Measurements from ENCODE around the gene RFX4. TPM values are rescaled to one million over a fixed set of nuclear protein-coding genes. Genes with fewer than 3 reads are reported as not detected.

Gene RFX4
- total RNA-seq, 1 donor from 2014 or later: not detected

GRCh38 chr12:106648736-106649135 lies 65.9 kb downstream of the RFX4 start:
- no peaks in the 10 kb centered on the region for H3K27me3 ChIP-seq (ENCODE audit: control insufficient read depth, insufficient read depth, low read length)
- H3K4me3 ChIP-seq (ENCODE audit: low read depth, low read length): no peak overlapping the region
- no peaks in the 10 kb centered on the region for H3K36me3 ChIP-seq (ENCODE audit: control insufficient read depth, insufficient read depth, low read length)
- DNase-seq (ENCODE audit: low read depth): no peak
- TF ChIP-seq CTCF (IDR thresholded peaks at IDR 0.05; ENCODE audit: insufficient read depth, low read length, poor library complexity, severe bottlenecking): no peak

- DNase-seq (ENCODE audit: low read depth): no peak
- peaks cover 2% of the 10 kb centered on the region for H3K27me3 ChIP-seq (ENCODE audit: control insufficient read depth, insufficient read depth, low read length)
- H3K4me3 ChIP-seq (ENCODE audit: low read depth, low read length): no peak overlapping the region
- TF ChIP-seq CTCF (IDR thresholded peaks at IDR 0.05; ENCODE audit: insufficient read depth, low read length, poor library complexity, severe bottlenecking): no peak
- no peaks in the 10 kb centered on the region for H3K36me3 ChIP-seq (ENCODE audit: control insufficient read depth, insufficient read depth, low read length)
Measured at GRCh38 chr12:106651552-106651951, 68.7 kb downstream of the RFX4 start.

- Histone ChIP-seq H3K36me3 (ENCODE audit: control insufficient read depth, insufficient read depth, low read length) (no peaks in the 10 kb centered on the region), H3K4me3 (ENCODE audit: low read depth, low read length) (no peak overlapping the region), H3K27me3 (ENCODE audit: control insufficient read depth, insufficient read depth, low read length) (peaks cover 3% of the 10 kb centered on the region)
- no peak for TF ChIP-seq CTCF (IDR thresholded peaks at IDR 0.05; ENCODE audit: insufficient read depth, low read length, poor library complexity, severe bottlenecking)
- no peak for DNase-seq (ENCODE audit: low read depth)
Measured at GRCh38 chr12:106652510-106653015, 69.8 kb downstream of the RFX4 start.

- no peak overlapping the region for H3K4me3 ChIP-seq (ENCODE audit: low read depth, low read length)
- TF ChIP-seq CTCF (IDR thresholded peaks at IDR 0.05; ENCODE audit: insufficient read depth, low read length, poor library complexity, severe bottlenecking): no peak
- DNase-seq (ENCODE audit: low read depth): no peak
- H3K36me3 ChIP-seq (ENCODE audit: control insufficient read depth, insufficient read depth, low read length): no peaks in the 10 kb centered on the region
- H3K27me3 ChIP-seq (ENCODE audit: control insufficient read depth, insufficient read depth, low read length): peaks cover 3% of the 10 kb centered on the region
Measured at GRCh38 chr12:106655577-106655976, 72.8 kb downstream of the RFX4 start.

- no peak for TF ChIP-seq CTCF (IDR thresholded peaks at IDR 0.05; ENCODE audit: insufficient read depth, low read length, poor library complexity, severe bottlenecking)
Measured at GRCh38 chr12:106657488-106657887, 74.7 kb downstream of the RFX4 start.

GRCh38 chr12:106663385-106663784 lies 80.6 kb downstream of the RFX4 start:
- no peak for DNase-seq (ENCODE audit: low read depth)
- Histone ChIP-seq H3K4me3 (ENCODE audit: low read depth, low read length) (no peak overlapping the region), H3K27me3 (ENCODE audit: control insufficient read depth, insufficient read depth, low read length) (peaks cover 4% of the 10 kb centered on the region), H3K36me3 (ENCODE audit: control insufficient read depth, insufficient read depth, low read length) (no peaks in the 10 kb centered on the region)
- no peak for TF ChIP-seq CTCF (IDR thresholded peaks at IDR 0.05; ENCODE audit: insufficient read depth, low read length, poor library complexity, severe bottlenecking)

More at GRCh38 chr12:106657488-106657887, 74.7 kb downstream of the RFX4 start:
- Histone ChIP-seq H3K27me3 (ENCODE audit: control insufficient read depth, insufficient read depth, low read length) (peaks cover 3% of the 10 kb centered on the region), H3K4me3 (ENCODE audit: low read depth, low read length) (no peak overlapping the region), H3K36me3 (ENCODE audit: control insufficient read depth, insufficient read depth, low read length) (no peaks in the 10 kb centered on the region)
- no peak for DNase-seq (ENCODE audit: low read depth)

Measured in kidney epithelial cell (primary cell).